ENCODE data around the gene ATP5F1D. TPM values are rescaled to one million over a fixed set of nuclear protein-coding genes. Genes with fewer than 3 reads are reported as not detected.

ATP5F1D gene
- total and polyA plus RNA-seq, 2 of the 13 experiments (the other 11 are each of a cell fraction or from before 2014, with no cell fraction given) = 39.4 to 78.7 TPM

DNA sequence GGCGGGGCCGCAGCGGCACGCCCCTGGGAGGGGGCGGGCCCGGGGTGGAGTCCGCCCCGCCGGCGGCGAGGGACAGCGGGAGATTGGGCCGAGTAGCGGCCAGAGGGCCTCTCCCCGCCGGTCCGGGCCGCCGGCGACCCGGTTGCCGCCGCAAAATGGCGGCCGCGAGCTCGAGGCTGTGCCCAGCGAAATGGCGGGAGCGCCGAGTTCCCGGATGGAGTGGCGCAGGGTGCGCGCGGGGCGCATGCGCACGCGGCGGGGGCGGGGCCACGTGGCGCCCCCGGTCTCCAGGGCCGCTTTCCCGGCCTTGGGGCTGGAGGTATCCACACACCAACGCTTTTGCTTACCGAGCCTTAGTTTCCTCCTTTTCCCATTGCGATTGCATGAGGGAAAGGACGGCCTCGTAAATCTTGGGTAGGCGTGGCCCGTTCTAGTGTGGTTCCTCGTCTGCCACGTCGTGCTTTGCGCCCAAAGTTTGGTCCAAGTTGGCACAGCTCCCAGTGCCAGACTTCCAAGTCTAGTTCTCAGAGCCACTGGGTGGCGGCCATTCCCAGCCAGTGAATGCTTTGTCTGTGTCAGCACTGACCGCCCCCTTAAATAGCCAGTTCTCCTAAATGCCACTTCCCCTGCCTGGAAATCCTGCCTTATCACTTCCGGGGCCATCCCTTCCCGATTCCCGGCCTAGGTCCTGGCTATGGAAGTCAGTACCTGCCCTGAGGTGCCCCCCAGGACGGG is 28.1 kb downstream of the ATP5F1D start (continued):
- 0 out of 2 replicates have a peak, but pooled peaks have one; percentile 11 for TF ChIP-seq KLF11 (CRISPR knock-in tag; IDR thresholded peaks at IDR 0.05)
- no peak for TF ChIP-seq ARNT (IDR thresholded peaks at IDR 0.05)
- no peak for TF ChIP-seq PRPF4 (IDR thresholded peaks at IDR 0.05; ENCODE audit: low read depth, low read length, poor library complexity, severe bottlenecking)
- TF ChIP-seq SAFB2 (CRISPR knock-in tag; IDR thresholded peaks at IDR 0.05; ENCODE audit: borderline replicate concordance, low read depth) = no peak
- TF ChIP-seq SAP130 (CRISPR knock-in tag; IDR thresholded peaks at IDR 0.05; ENCODE audit: low read depth) = peak; percentile 51
- TF ChIP-seq ZNF512B (CRISPR knock-in tag; IDR thresholded peaks at IDR 0.05; ENCODE audit: borderline replicate concordance) = no peak
- TF ChIP-seq ZNF446 (CRISPR knock-in tag; IDR thresholded peaks at IDR 0.05) = peak; percentile 50; the same call in 1 of the 2 replicates
- peak; percentile 79; the same call in 1 of the 2 replicates for TF ChIP-seq KLF13 (CRISPR knock-in tag; IDR thresholded peaks at IDR 0.05)
- peak; percentile 9; the same call in 1 of the 2 replicates for TF ChIP-seq ZNF746 (CRISPR knock-in tag; IDR thresholded peaks at IDR 0.05)
- TF ChIP-seq ZFP36 (IDR thresholded peaks at IDR 0.05; ENCODE audit: borderline replicate concordance, low read depth, low read length, partially characterized antibody) = no peak
- TF ChIP-seq HOXA7 (CRISPR knock-in tag; IDR thresholded peaks at IDR 0.05) = no peak
- no peak for TF ChIP-seq CREB3 (CRISPR knock-in tag; IDR thresholded peaks at IDR 0.05)
- no peak for TF ChIP-seq ZNF737 (CRISPR knock-in tag; IDR thresholded peaks at IDR 0.05; ENCODE audit: borderline replicate concordance)
- TF ChIP-seq ZNF234 (CRISPR knock-in tag; conservative IDR thresholded peaks at IDR 0.05) = no peak
- no peak for TF ChIP-seq TRAFD1 (CRISPR knock-in tag; IDR thresholded peaks at IDR 0.05; ENCODE audit: borderline replicate concordance)
- TF ChIP-seq, protein P1, sequence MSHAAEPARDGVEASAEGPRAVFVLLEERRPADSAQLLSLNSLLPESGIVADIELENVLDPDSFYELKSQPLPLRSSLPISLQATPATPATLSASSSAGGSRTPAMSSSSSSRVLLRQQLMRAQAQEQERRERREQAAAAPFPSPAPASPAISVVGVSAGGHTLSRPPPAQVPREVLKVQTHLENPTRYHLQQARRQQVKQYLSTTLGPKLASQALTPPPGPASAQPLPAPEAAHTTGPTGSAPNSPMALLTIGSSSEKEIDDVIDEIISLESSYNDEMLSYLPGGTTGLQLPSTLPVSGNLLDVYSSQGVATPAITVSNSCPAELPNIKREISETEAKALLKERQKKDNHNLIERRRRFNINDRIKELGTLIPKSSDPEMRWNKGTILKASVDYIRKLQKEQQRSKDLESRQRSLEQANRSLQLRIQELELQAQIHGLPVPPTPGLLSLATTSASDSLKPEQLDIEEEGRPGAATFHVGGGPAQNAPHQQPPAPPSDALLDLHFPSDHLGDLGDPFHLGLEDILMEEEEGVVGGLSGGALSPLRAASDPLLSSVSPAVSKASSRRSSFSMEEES (CRISPR knock-in tag; IDR thresholded peaks at IDR 0.05) = no peak
- no peak for TF ChIP-seq ELF4 (CRISPR knock-in tag; IDR thresholded peaks at IDR 0.05; ENCODE audit: borderline replicate concordance)
- no peak for TF ChIP-seq JUN (CRISPR knock-in tag; IDR thresholded peaks at IDR 0.05)
- TF ChIP-seq YEATS4 (CRISPR knock-in tag; IDR thresholded peaks at IDR 0.05; ENCODE audit: borderline replicate concordance) = peak; percentile 81
- TF ChIP-seq ZNF160 (CRISPR knock-in tag; IDR thresholded peaks at IDR 0.05) = no peak
- TF ChIP-seq FOSL2 (CRISPR knock-in tag; IDR thresholded peaks at IDR 0.05) = no peak
- no peak for TF ChIP-seq NONO (IDR thresholded peaks at IDR 0.05)
- TF ChIP-seq NONO (CRISPR knock-in tag; conservative IDR thresholded peaks at IDR 0.05) = no peak

Measured in HepG2 (cell line).